Frontal cortex (tissue), 4 donors: ENCODE measurements around the gene NRF1. TPM values are rescaled to one million over a fixed set of nuclear protein-coding genes. Genes with fewer than 3 reads are reported as not detected.
"Not testable (repeated sequence)": the region's sequence is repeated elsewhere in the genome, so short reads cannot be mapped to it uniquely, and the experiment has no call there.

Experiments
- DNase-seq, 2 donors: peaks; one replicate each; pipeline ENCODE4 v3.0.0; 2012; ENCODE audit warnings: low spot score in 2 of 2
- FAIRE-seq: peaks from 2 replicates; lab custom pipeline; 2012; peaks lifted over from hg19 to GRCh38; lab: Jason Lieb, UNC
- total RNA-seq: library from RNA; depleted of rRNA; stranded (reverse); fragments of >200 nt; gene quantifications from one replicate; pipeline ENCODE4 v1.2.3, GENCODE V29; 2014
- donor health status: control.
- donor health status: control.
- donor health status: control.

NRF1 gene
- 19.2 TPM for total RNA-seq

- FAIRE-seq: no peak
- DNase-seq: peak; percentile 85 to 94
These were observed at the start of gene NRF1 for GRCh38 chr7:129611246-129612111. Gene NRF1, plus strand, starts transcription at chr7:129611720. Its CDS starts 45,632 bp downstream, at chr7:129657352.

- FAIRE-seq, DNase-seq: not testable (repeated sequence)
These were observed 45.2 kb upstream of the NRF1 start for GRCh38 chr7:129566323-129566722.

- DNase-seq (no peak), FAIRE-seq (no peak)
These were observed 44.1 kb upstream of the NRF1 start for GRCh38 chr7:129567377-129567776.

GRCh38 chr7:129568240-129568639, 43.3 kb upstream of the NRF1 start:
- FAIRE-seq (no peak), DNase-seq (no peak)

GRCh38 chr7:129569326-129569725, 42.2 kb upstream of the NRF1 start:
- DNase-seq (no peak), FAIRE-seq (no peak)

GRCh38 chr7:129569811-129570215, 41.7 kb upstream of the NRF1 start:
- DNase-seq: no peak
- FAIRE-seq: no peak

GRCh38 chr7:129571201-129571600, 40.3 kb upstream of the NRF1 start:
- DNase-seq (no peak), FAIRE-seq (no peak)

GRCh38 chr7:129572205-129572604, 39.3 kb upstream of the NRF1 start:
- DNase-seq: no peak
- no peak for FAIRE-seq

- no peak for FAIRE-seq
- DNase-seq: no peak
These were observed 37.0 kb upstream of the NRF1 start for GRCh38 chr7:129574487-129574886.

GRCh38 chr7:129575699-129576098, 35.8 kb upstream of the NRF1 start:
- FAIRE-seq (no peak), DNase-seq (no peak)

- no peak for DNase-seq
- FAIRE-seq: no peak
These were observed 35.4 kb upstream of the NRF1 start for GRCh38 chr7:129576138-129576537.

GRCh38 chr7:129578829-129579228, 32.7 kb upstream of the NRF1 start:
- DNase-seq: no peak
- FAIRE-seq: no peak

- DNase-seq, FAIRE-seq: not testable (repeated sequence)
These were observed 25.3 kb upstream of the NRF1 start for GRCh38 chr7:129586179-129586578.

GRCh38 chr7:129588268-129588667, 23.3 kb upstream of the NRF1 start:
- FAIRE-seq: no peak

GRCh38 chr7:129591868-129592267, 19.7 kb upstream of the NRF1 start:
- DNase-seq (no peak), FAIRE-seq (no peak)

More at GRCh38 chr7:129588268-129588667, 23.3 kb upstream of the NRF1 start:
- no peak for DNase-seq

GRCh38 chr7:129596386-129596785, 15.1 kb upstream of the NRF1 start:
- not testable (repeated sequence) for FAIRE-seq, DNase-seq

- DNase-seq (no peak), FAIRE-seq (no peak)
These were observed 13.8 kb upstream of the NRF1 start for GRCh38 chr7:129597672-129598071.

GRCh38 chr7:129599174-129599573, 12.3 kb upstream of the NRF1 start:
- no peak for FAIRE-seq

GRCh38 chr7:129603594-129603993, 7.9 kb upstream of the NRF1 start:
- FAIRE-seq, DNase-seq: not testable (repeated sequence)

More at GRCh38 chr7:129599174-129599573, 12.3 kb upstream of the NRF1 start:
- no peak for DNase-seq

GRCh38 chr7:129604021-129604420, 7.5 kb upstream of the NRF1 start:
- FAIRE-seq, DNase-seq: not testable (repeated sequence)

GRCh38 chr7:129604713-129605437, 6.6 kb upstream of the NRF1 start:
- FAIRE-seq (no peak), DNase-seq (no peak)
